Astrocyte (in vitro differentiated cells and primary cell): ENCODE data around the gene NAA10. TPM values are rescaled to one million over a fixed set of nuclear protein-coding genes. Genes with fewer than 3 reads are reported as not detected.

Experiments used
- DNase-seq: peaks from one replicate; pipeline ENCODE4 v3.0.0-alpha.2; 2010; ENCODE audit warnings: low read depth
- FAIRE-seq: peaks from 2 replicates; lab custom pipeline; 2011; peaks lifted over from hg19 to GRCh38; lab: Jason Lieb, UNC
- H2AFZ ChIP-seq: 2 replicates; pipeline ENCODE4 v1.6.0; 2012; ENCODE audit warnings: low read depth, low read length, inconsistent platforms
- H3K27ac ChIP-seq: 2 replicates; pipeline ENCODE4 v1.5.1; 2011; ENCODE audit warnings: low read depth, low read length, inconsistent platforms
- H3K27me3 ChIP-seq: 2 replicates; pipeline ENCODE4 v1.6.0; 2011; ENCODE audit warnings: low read length, inconsistent platforms; ENCODE audit not compliant: insufficient read depth
- H3K36me3 ChIP-seq: 2 replicates; pipeline ENCODE4 v1.5.1; 2011; ENCODE audit warnings: low read length, inconsistent platforms; ENCODE audit not compliant: insufficient read depth
- H3K4me1 ChIP-seq: 2 replicates; pipeline ENCODE4 v1.5.1; 2011; ENCODE audit warnings: low read length, inconsistent platforms; ENCODE audit not compliant: insufficient read depth
- H3K4me2 ChIP-seq: 2 replicates; pipeline ENCODE4 v1.6.0; 2012; ENCODE audit warnings: low read length, inconsistent platforms
- H3K4me3 ChIP-seq: 2 replicates; pipeline ENCODE4 v1.5.1; 2011; ENCODE audit warnings: low read depth, mild to moderate bottlenecking, low read length, inconsistent platforms; ENCODE audit not compliant: insufficient read depth
- H3K79me2 ChIP-seq: 2 replicates; pipeline ENCODE4 v1.6.0; 2012; ENCODE audit warnings: mild to moderate bottlenecking, low read length, inconsistent platforms; ENCODE audit not compliant: insufficient read depth
- H3K9ac ChIP-seq: 2 replicates; pipeline ENCODE4 v1.6.0; 2012; ENCODE audit warnings: mild to moderate bottlenecking, low read length, inconsistent platforms
- H3K9me3 ChIP-seq: 2 replicates; pipeline ENCODE4 v1.5.1; 2012; ENCODE audit warnings: low read depth, mild to moderate bottlenecking, low read length, inconsistent platforms; ENCODE audit not compliant: insufficient read depth
- H4K20me1 ChIP-seq: 2 replicates; pipeline ENCODE4 v1.6.0; 2012; ENCODE audit warnings: low read length, inconsistent platforms; ENCODE audit not compliant: insufficient read depth
- H3K27ac Mint-ChIP-seq: one replicate; pipeline ENCODE4 v1.8.0; 2021; ENCODE audit warnings: mild to moderate bottlenecking, mixed read lengths; ENCODE audit not compliant: unreplicated experiment
- H3K27me3 Mint-ChIP-seq: one replicate; pipeline ENCODE4 v1.8.0; 2021; ENCODE audit warnings: low read depth, mixed read lengths; ENCODE audit not compliant: unreplicated experiment
- H3K36me3 Mint-ChIP-seq: one replicate; pipeline ENCODE4 v1.8.0; 2021; ENCODE audit warnings: low read depth, mixed read lengths; ENCODE audit not compliant: unreplicated experiment
- H3K4me1 Mint-ChIP-seq: one replicate; pipeline ENCODE4 v1.8.0; 2021; ENCODE audit warnings: low read depth, mixed read lengths; ENCODE audit not compliant: unreplicated experiment
- H3K4me3 Mint-ChIP-seq: one replicate; pipeline ENCODE4 v1.8.0; 2021; ENCODE audit warnings: mild to moderate bottlenecking, moderate library complexity, mixed read lengths; ENCODE audit not compliant: unreplicated experiment
- H3K9me3 Mint-ChIP-seq: one replicate; pipeline ENCODE4 v1.8.0; 2021; ENCODE audit warnings: mild to moderate bottlenecking, mixed read lengths; ENCODE audit not compliant: unreplicated experiment
- EZH2 ChIP-seq: IDR thresholded peaks from 2 replicates; pipeline ENCODE4 v1.6.1; 2012; ENCODE audit warnings: mild to moderate bottlenecking, low read length, inconsistent platforms; ENCODE audit not compliant: insufficient read depth
- total RNA-seq: library from RNA; stranded (reverse); gene quantifications from 2 replicates; pipeline ENCODE4 v1.2.1, GENCODE V29; 2021
- TF ChIP-seq, protein P1 (sequence below): IDR thresholded peaks from 2 replicates; pipeline ENCODE4 v1.5.1; 2011; ENCODE audit warnings: low read depth, mild to moderate bottlenecking, inconsistent platforms, low read length, moderate library complexity; ENCODE audit not compliant: insufficient read depth

Gene NAA10
- total RNA-seq, 1 donor from 2014 or later = 144 TPM

DNA sequence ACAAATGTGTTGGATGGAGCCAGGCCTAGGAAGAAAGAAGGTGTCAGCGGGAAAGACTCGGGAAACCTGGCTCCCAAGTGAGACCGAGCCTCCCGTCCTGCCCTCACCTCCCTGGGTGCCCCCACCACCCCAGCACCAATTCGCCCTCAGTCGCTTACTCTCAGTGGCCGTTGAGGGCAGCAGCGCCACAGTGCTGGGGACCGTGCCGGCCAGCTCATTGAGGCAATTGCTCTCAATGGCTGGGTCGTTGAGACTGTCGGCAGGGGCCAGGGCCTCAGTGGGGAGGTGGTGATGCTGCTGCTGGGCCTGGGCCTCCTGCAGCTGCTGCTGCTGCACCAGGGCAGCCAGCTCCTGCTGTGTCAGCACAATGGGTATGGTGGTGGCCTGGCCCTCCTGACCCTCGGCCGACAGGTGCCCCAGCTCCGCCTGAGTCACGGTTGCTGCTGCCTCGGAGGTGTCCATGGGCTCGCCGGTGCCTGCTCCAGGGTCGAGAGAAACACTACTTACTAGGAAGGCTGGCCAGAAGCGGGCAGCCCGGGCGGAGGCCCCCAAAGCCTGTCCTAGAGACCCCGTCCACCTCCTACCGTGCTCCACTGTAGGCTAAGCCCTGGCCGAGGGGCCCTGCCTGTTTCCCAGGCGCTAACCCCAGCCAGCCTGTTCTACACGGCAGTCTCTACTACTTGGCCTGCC lies 17.0 kb upstream of the NAA10 start:
- Histone ChIP-seq H3K4me2 (no peak overlapping the region), H3K36me3 (peaks cover 3% of the 10 kb centered on the region), H3K4me3 (no peak overlapping the region), H4K20me1 (no peaks in the 10 kb centered on the region), H3K27ac (no peak overlapping the region), H3K79me2 (peaks cover 7% of the 10 kb centered on the region), H3K4me1 (peaks cover 4% of the 10 kb centered on the region), H3K9ac (no peak overlapping the region), H3K9me3 (no peaks in the 10 kb centered on the region), H3K27me3 (no peaks in the 10 kb centered on the region), H2AFZ (no peak overlapping the region)
- FAIRE-seq (no peak), DNase-seq (no peak)
- H3K27ac Mint-ChIP-seq = no peak overlapping the region
- H3K9me3 Mint-ChIP-seq = no peaks in the 10 kb centered on the region
- peaks cover 2% of the 10 kb centered on the region for H3K36me3 Mint-ChIP-seq
- no peaks in the 10 kb centered on the region for H3K27me3 Mint-ChIP-seq
- no peak overlapping the region for H3K4me3 Mint-ChIP-seq
- peaks cover 5% of the 10 kb centered on the region for H3K4me1 Mint-ChIP-seq
- no peak for TF ChIP-seq EZH2
- TF ChIP-seq, protein P1, sequence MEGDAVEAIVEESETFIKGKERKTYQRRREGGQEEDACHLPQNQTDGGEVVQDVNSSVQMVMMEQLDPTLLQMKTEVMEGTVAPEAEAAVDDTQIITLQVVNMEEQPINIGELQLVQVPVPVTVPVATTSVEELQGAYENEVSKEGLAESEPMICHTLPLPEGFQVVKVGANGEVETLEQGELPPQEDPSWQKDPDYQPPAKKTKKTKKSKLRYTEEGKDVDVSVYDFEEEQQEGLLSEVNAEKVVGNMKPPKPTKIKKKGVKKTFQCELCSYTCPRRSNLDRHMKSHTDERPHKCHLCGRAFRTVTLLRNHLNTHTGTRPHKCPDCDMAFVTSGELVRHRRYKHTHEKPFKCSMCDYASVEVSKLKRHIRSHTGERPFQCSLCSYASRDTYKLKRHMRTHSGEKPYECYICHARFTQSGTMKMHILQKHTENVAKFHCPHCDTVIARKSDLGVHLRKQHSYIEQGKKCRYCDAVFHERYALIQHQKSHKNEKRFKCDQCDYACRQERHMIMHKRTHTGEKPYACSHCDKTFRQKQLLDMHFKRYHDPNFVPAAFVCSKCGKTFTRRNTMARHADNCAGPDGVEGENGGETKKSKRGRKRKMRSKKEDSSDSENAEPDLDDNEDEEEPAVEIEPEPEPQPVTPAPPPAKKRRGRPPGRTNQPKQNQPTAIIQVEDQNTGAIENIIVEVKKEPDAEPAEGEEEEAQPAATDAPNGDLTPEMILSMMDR = no peak

DNA sequence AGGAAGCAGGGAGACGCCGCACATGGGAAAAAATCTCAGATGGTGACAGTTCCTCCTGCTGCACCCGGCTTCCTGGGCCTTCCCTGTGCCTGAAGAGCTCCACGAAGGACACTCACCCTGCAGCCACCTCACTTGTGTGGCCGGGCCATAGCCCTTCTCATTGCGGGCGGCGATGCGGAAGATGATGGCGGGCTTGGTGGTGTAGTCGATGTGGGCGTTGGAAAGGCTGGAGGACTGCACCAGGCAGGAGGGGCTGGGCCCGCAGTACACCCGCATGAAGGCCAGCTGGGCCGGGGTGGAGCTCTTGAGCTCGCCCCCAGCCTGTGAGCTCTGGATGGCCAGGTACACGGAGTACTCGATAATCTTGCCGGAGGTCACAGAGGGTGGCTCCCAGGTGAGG lies 15.3 kb upstream of the NAA10 start:
- Histone ChIP-seq H3K4me2 (no peak overlapping the region), H3K27me3 (no peaks in the 10 kb centered on the region), H2AFZ (no peak overlapping the region), H3K4me1 (peaks cover 4% of the 10 kb centered on the region), H3K9me3 (no peaks in the 10 kb centered on the region), H3K4me3 (no peak overlapping the region), H3K27ac (no peak overlapping the region), H3K9ac (no peak overlapping the region), H3K36me3 (peaks cover 3% of the 10 kb centered on the region), H3K79me2 (peaks cover 7% of the 10 kb centered on the region), H4K20me1 (no peaks in the 10 kb centered on the region)
- DNase-seq = no peak
- H3K27ac Mint-ChIP-seq = no peak overlapping the region
- no peak for TF ChIP-seq EZH2
- TF ChIP-seq, protein P1 = no peak
- H3K9me3 Mint-ChIP-seq = no peaks in the 10 kb centered on the region
- no peaks in the 10 kb centered on the region for H3K27me3 Mint-ChIP-seq
- peaks cover 5% of the 10 kb centered on the region for H3K4me1 Mint-ChIP-seq
- peaks cover 2% of the 10 kb centered on the region for H3K36me3 Mint-ChIP-seq
- peak; percentile 62 for FAIRE-seq
- H3K4me3 Mint-ChIP-seq = no peak overlapping the region
